ENCODE data around the gene ZNF747.
"Not testable (repeated sequence)": the region's sequence is repeated elsewhere in the genome, so short reads cannot be mapped to it uniquely, and the experiment has no call there.

ZNF747 gene

DNA sequence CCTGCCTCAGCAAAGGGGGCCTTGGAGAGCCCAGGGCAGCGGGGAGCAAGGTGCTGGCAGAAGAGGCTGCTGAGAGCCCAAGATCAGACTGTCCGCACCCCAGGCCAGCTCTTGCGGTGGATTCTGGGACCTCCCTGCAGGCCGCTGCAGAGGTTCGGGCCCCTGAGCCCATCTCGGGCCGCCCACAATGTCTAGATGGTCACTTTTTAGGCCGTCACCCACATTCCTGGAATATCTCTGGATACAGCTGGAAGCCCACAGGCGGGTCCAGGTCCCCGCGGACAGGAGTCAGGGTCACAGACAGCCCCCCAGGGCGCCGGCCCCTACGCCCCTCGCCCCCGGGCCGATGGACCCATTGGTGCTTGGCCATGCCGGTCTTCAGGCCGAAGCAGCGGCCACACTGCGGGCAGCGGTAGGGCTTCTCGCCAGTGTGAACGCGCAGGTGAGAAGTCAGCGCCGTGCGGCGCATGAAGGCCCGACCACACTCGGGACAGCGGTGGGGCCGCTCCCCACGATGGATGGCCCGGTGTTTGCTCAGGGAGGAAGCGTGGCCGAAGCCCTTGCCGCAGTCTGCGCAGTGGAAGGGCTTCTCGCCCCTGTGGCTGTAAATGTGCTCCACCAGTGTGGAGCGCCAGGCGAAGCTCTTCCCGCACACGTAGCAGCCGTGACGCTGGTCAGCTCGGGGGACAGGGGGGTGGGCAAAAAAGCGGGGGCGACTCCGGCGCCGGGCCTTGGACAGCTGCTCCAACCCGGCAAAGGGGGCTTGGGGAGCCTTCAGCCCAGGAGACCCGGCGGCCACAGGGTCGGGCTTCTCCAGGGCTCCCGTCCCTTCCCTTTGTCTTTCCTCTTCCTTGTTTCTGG is 2.1 kb downstream of the ZNF747 start:
- DNase-seq, result no peak

DNA sequence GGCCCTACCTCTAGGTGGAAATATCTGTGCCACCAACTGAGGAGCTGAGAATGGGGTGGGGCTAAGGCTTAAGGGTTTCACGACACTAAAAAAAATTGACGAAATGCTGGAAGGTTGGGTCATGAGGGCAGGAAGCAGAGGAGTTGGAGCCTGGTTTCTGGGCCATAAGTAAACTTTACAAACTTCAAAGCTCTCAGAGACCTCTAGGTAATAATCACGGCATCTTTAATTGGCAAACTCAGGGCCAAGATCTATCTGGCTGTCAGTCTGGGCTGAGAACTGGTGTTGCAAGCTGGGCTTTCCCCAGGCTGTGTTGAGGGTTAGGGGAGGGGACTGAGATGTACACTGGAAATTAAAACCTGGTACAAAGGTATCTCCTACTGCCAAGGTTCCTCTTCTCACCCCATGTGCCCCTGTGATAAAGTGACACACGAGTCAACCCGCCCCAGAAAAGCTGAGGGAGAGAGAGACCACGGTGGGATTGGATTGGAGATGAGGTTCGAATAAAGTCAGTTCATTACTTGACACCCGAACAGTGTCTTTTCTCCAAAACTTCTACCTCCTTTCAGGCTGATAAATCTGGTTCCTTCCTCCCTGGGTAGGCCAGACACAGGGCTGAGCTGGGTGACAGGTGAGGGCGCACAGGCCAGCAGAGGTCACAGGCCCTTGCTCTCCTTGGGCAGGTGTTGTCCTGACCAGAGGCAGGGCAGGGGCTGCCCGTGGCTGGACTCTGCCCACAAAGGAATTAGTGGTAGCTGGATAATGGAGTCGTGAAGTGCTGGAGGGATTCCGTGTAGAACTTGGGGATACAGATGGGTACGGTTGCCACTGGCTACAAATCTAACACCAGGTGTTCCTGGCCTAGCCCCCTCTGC is 4.3 kb downstream of the ZNF747 start:
- no peak for DNase-seq

GRCh38 chr16:30528799-30529457 is 5.7 kb downstream of the ZNF747 start:
- no peak for DNase-seq

GRCh38 chr16:30527635-30528178 is 7.0 kb downstream of the ZNF747 start:
- no peak for DNase-seq

- DNase-seq, result peak; percentile 98
Measured at GRCh38 chr16:30526823-30527634, 7.6 kb downstream of the ZNF747 start.

DNA sequence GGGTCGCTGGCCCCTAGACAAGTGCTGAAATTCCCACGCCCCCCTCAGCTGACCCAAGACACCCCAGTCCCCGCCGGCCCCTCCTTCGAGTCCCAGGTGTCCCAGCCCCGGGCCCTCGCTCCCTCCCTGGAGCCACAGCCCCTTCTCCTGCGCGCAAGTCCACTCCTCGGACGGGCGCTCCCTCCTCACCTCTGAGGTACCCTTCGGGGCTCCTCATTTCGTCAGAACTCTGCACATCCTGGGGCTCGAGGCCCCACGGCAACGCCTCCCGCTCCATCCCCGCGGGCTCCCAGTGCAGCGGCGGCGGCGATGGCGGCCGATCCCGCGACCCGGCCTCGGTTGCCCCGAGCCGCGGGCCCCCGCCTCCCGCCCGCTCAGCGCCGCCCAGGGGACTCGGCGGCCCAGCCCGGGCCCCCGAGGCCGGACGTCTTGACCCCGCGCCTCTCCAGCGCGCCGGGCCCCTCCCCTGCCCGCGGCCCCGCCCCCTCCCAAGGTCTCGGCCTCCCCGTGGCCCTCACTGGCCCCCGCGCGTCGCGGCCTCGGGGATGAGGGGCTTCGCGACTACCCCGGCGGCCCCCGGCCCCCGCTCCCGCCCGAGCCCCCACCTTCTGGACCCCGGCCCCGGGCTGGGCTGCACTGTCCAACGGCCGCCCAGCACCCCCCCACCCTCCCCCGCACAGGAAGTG is 8.4 kb downstream of the ZNF747 start, which contains the start of gene ZNF768:
Gene ZNF768 (minus strand): TSS at position 430 of the 686 bp plus-strand sequence. CDS start 153 bp downstream, at position 277.
- no peak for DNase-seq

GRCh38 chr16:30525844-30526136 is 8.9 kb downstream of the ZNF747 start:
- no peak for DNase-seq

GRCh38 chr16:30524575-30525568 is 9.8 kb downstream of the ZNF747 start:
- no peak for DNase-seq

- no peak for DNase-seq
Measured at GRCh38 chr16:30523768-30524574, 10.7 kb downstream of the ZNF747 start.

DNA sequence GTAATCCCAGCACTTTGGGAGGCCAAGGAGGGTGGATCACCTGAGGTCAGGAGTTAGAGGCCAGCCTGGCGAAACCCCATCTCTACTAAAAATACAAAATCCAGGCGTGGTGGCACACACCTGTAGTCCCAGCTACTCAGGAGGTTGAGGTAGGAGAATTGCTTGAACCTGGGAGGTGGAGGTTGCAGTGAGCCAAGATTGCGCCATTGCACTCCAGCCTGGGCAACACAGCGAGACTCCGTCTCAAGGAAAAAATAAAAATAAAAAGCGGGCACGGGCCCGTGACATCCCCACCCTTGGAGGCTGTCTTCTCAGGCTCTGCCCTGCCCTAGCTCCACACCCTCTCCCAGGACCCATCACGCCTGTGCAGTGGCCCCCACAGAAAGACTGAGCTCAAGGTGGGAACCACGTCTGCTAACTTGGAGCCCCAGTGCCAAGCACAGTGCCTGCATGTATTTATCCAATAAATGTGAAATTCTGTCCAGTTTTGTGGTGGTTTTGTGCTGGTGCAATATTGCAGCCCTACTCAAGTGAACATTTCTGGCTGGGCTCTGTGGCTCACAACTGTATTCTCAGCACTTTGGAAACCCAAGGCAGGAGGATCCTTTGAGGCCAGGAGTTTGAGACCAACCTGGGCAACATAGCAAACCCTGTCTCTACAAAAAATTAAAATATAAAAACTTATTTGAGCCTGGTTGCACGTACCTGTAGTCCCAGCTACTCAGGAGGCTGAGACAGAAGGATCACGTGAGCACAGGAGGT is 11.8 kb downstream of the ZNF747 start:
- DNase-seq, result not testable (repeated sequence)

DNA sequence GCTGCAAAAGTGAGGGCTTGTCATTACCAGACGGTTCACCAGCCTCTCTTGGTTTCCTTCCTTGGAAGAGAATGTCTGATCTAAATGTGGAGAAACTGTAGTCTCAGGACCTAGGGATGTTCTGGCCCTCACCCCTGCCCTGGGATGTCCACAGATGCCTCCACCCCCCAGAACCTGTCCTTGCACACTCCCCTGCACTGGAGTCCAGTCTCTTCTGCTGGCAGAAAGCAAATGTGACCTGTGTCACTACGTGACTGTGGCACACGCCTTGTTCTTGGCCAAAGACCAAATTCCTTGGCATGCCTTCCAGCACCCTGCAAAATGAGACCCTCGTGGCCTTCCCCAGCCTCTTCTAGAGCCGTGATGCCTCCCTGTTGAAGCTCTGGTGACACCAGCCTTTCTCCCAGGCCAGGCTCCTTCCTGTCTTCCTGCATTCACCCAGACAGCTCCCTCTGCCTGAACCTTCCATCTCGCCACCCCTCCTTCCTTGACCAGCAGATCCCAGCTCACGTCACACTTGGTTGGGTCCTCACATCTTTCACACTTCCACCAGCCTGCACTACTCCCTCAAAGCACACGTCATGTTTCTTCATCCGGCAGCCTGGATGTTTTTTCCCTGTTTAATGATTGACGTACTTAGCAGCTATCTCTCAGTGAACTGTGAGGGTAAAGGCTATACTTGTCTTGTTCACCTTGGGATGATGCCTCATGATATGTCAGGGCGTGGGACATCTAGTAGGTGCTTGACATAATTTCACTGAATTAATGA is 12.6 kb downstream of the ZNF747 start:
- DNase-seq, result no peak

- DNase-seq, result no peak
Measured at GRCh38 chr16:30521476-30521872, 13.2 kb downstream of the ZNF747 start.

DNA sequence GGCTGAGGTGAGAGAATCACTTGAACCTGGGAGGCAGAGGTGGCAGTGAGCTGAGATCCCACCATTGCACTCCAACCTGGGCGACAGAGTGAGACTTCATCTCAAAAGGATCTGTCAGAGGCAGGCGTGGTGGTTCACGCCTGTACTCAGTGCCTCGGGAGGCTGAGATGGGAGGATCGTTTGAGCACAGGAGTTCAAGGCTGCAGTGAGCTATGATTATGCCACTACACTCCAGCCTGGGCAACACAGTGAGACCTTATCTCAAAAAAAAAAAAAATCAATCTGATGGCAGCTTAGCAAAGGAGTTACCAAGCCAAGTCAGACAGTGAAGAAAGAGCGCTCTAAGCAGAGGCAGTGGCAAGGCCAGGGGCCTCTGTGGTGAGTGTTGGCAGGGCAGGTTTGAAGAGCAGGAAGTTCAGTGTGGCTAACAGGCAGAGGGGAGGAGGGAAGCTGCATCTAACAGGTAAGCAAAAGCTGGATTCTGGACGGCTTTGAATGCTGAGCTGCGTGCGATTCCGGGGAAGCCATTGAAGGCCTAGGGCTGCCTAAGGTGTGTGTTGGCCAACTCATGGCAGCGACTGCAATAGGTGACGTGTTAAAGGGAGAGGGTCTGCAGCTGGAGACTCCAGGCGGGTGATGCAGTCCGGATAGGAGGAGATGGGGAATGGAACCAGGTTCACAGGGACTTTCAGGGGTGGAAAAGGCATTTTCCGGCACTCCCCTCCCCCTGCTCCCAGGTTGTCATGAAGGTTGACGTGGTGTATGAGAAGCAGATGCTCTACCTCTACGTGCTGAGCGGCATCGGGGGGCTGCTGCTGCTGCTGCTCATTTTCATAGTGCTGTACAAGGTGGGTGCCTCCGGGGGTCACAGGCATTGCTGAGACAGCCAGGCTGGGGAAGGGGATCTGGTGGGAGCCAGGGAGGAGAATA is 15.3 kb downstream of the ZNF747 start:
- DNase-seq, result no peak

DNA sequence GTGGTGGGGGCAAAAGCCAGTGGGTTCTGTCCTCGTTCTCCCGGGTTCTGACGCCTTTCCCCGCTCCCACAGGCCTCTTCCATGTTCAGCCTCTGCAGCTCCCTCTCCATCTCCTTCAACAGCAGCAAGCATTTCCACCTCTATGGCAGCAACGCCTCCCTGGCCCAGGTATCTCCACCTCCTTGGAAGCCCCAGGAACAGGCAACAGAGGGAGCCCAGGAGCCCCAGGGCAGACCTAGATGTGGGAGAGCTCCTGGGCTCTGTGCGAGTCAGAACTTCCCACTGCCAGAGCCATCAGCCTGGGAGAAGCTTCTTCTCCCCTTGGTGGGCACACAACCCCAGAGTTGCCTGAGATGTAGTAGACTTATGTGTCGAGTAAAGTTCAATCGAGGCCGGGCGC is 16.1 kb downstream of the ZNF747 start:
- no peak for DNase-seq

DNA sequence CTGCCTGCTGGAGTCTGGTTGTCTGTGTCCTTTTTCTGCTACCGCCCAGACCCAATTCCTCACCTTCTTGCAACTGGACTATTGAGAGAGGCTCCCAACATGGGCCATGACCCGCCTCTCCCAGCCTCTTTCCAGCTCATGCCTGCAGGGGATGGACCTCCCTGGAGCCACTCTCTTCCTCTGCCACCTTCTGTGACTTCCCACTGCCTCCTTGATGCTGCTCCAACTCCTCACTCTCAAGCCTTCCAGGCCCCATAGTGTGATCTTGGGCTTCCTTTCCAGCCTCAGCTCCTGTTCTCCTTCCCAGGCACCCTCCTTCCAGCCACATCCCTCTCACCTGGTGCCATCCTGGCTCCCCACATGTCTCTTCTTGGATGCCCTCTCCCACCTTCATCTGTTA is 19.4 kb downstream of the ZNF747 start:
- no peak for DNase-seq

GRCh38 chr16:30511509-30511908 is 23.1 kb downstream of the ZNF747 start:
- no peak for DNase-seq

Data from NCI-H1436 (cell line).